Esophagus muscularis mucosa (tissue), 4 donors: ENCODE results near the gene ODF4.

ENCODE experiments used
- EP300 ChIP-seq: sonication (generic); formaldehyde crosslinking; IDR thresholded peaks from one replicate; pipeline ENCODE4 v1.6.1; 2017; ENCODE audit warnings: antibody characterized with exemption
- POLR2AphosphoS5 ChIP-seq, 2 donors: sonication (generic); formaldehyde crosslinking; IDR thresholded peaks; one replicate each; pipeline ENCODE4 v1.6.1; 2017; ENCODE audit warnings: antibody characterized with exemption in 2 of 2
- TF ChIP-seq, protein P1 (sequence below), 3 experiments: fragments of 200-600 bp in 2 of 3; fragments of 450-650 bp in 1 of 3; sonication (generic) in 2 of 3; IDR thresholded peaks; one replicate each; pipeline ENCODE4 v1.5.1; 2017 to 2019; ENCODE audit warnings: antibody characterized with exemption in 3 of 3, mild to moderate bottlenecking in 2 of 3, moderate library complexity in 1 of 3

DNA sequence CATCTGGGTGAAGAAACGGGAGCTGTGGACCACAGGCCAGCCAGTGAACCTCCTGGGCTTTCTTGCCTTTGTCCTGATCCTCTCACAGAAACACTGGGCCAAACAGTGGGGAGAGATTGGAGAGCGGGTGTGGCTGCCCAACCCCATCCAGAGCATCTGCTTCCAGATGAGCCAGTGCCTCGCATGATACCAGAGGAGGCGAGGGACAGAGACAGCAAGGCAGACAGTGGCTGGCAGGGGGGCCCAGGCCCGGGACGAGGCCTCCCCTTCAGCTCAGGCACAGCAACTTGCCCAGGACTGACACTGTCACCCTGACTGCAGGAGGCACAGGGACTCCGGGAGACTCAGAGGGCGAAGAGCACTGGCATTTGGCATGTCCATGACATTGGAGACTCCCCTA is 17.6 kb upstream of the ODF4 start:
- TF ChIP-seq, protein P1, sequence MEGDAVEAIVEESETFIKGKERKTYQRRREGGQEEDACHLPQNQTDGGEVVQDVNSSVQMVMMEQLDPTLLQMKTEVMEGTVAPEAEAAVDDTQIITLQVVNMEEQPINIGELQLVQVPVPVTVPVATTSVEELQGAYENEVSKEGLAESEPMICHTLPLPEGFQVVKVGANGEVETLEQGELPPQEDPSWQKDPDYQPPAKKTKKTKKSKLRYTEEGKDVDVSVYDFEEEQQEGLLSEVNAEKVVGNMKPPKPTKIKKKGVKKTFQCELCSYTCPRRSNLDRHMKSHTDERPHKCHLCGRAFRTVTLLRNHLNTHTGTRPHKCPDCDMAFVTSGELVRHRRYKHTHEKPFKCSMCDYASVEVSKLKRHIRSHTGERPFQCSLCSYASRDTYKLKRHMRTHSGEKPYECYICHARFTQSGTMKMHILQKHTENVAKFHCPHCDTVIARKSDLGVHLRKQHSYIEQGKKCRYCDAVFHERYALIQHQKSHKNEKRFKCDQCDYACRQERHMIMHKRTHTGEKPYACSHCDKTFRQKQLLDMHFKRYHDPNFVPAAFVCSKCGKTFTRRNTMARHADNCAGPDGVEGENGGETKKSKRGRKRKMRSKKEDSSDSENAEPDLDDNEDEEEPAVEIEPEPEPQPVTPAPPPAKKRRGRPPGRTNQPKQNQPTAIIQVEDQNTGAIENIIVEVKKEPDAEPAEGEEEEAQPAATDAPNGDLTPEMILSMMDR (IDR thresholded peaks at IDR 0.05) = no peak
- no peak for TF ChIP-seq EP300
- TF ChIP-seq POLR2AphosphoS5 (IDR thresholded peaks at IDR 0.05) = no peak
